Coronary artery (tissue), 2 donors: ENCODE data around the gene TPPP.
A peak's percentile ranks its signal among the peaks of the same experiment; 100 is the strongest.

Experiments
- DNase-seq: peaks from one replicate; pipeline ENCODE4 v3.0.0-alpha.2; 2017; ENCODE audit warnings: low spot score
- H3K27ac ChIP-seq, 2 donors: fragments of 200-600 bp; sonication (generic); one replicate each; pipeline ENCODE4 v1.5.1; 2016 to 2019
- H3K4me3 ChIP-seq: fragments of 200-600 bp; sonication (generic); 2 replicates; pipeline ENCODE4 v1.5.1; 2016; ENCODE audit warnings: mild to moderate bottlenecking, moderate library complexity
- TF ChIP-seq, protein P1 (sequence below): fragments of 200-600 bp; sonication (generic); IDR thresholded peaks from one replicate; pipeline ENCODE4 v1.5.1; 2019; ENCODE audit warnings: antibody characterized with exemption

TPPP gene

DNA sequence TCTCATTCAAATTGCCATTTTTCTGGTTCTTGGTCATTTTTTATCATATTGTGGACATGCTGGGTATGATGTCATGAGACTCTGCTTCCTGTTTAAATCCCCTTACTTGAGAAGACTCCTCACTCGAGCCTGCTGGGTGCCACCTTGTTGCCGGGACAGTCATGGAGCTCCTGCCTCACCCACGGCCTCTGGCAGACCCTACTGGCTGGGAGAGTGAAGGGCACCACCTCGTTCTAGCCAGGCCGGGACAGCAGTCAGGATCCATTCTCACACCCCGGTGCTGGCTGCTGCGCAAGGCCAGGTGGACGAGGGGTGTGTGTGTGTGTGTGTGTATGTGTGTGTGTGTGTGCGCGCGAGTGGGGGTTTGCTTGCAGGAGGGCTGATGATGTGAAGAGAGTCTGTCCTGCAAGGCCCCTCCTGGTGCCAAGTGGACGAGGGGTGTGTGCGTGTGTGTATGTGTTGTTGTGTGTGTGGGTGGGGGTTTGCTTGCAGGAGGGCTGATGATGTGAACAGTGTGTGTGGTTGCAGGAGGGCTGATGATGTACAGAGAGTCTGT lies 76.6 kb downstream of the TPPP start:
- DNase-seq = peak; percentile 46
- TF ChIP-seq, protein P1, sequence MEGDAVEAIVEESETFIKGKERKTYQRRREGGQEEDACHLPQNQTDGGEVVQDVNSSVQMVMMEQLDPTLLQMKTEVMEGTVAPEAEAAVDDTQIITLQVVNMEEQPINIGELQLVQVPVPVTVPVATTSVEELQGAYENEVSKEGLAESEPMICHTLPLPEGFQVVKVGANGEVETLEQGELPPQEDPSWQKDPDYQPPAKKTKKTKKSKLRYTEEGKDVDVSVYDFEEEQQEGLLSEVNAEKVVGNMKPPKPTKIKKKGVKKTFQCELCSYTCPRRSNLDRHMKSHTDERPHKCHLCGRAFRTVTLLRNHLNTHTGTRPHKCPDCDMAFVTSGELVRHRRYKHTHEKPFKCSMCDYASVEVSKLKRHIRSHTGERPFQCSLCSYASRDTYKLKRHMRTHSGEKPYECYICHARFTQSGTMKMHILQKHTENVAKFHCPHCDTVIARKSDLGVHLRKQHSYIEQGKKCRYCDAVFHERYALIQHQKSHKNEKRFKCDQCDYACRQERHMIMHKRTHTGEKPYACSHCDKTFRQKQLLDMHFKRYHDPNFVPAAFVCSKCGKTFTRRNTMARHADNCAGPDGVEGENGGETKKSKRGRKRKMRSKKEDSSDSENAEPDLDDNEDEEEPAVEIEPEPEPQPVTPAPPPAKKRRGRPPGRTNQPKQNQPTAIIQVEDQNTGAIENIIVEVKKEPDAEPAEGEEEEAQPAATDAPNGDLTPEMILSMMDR = no peak

DNA sequence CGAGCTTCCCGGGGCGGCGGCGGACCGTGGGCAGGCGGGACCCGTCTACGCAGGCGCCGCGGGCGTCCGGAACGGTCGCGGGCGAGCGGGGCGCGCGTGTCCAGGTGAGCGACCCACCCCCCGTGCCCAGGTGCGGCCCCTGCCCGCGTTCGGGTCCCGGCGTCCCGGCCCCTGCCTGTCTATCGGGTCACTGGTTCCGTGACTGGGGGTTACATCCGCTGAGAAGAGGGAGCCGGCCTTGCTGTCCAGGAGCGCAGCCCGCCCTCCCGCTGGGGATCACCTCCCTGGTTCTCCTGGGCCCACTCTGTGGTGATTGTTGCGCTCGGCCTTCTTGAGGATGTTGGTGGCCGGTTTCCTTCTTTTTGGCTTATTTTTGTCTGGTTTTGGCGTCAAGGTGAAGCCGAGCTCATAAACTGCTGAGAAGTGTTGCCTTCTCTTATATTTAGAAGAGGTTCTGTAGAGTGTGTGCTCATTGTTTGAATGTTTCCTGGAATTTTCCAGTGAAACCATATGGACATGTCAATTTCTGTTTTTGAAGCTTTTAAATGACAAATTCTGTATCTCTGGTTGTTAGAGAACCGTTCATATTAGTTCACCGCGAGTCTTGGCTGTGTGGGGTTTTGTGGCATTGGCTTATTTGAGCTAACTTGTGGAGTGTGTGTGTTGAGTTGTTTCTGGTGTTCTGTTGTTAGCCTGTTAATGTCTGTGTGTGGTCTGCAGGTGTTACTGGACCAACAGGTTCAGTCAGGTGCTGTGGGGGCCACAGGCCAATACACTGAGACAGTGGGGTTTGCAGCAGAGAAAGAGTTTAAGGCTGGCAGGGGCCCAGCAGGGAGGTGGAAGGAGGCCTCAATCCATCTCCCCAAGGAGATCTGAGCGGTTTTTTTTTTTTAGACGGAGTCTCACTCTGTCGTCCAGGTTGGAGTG lies 80.4 kb downstream of the TPPP start:
- Histone ChIP-seq H3K4me3 (peak overlapping the region; percentile 85), H3K27ac (peak overlapping the region in 1 of 2 donors; percentile 60)
- peak; percentile 73 for DNase-seq
- TF ChIP-seq, protein P1 = no peak

More for the DNA sequence above, 76.6 kb downstream of the TPPP start:
- Histone ChIP-seq H3K27ac (no peak overlapping the region), H3K4me3 (no peak overlapping the region)

DNA sequence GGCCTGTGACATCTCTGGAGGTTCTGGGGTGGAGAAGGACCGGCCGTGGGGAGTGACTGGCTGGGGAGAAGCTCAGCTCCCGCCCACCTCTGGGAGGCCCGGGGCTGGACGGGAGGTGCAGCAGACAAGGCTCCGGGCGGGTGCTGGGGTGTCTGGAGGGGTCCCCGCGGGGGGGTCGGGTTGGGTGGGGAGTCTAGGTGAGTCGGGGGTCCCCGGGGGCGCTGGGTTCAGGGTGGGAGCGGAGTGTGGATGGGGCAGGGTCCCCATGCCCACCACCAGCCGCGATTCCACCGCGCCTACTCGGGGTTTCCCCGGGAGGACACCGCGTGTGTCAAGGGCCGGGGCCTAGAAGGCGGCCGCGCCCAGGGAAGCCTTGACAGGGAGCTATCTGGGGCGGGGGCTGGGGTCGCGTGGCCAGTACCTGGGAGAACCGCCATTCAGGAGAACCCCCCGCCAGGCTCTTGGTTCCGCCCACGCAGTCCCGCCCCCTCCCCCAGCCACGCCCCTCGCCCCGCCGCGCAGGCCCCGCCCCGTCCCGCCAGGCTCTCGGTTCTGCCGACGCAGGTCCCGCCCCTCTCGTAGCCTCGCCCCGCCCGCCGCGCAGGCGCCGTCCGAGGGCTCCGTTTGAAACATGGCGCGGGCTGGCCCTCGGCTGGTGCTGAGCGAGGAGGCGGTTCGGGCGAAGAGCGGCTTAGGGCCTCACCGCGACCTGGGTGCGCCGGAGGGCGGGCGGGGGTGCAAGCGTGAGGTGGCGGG lies 81.2 kb downstream of the TPPP start, which contains the start of gene CEP72:
Gene CEP72 (plus strand): TSS at position 610 of the 756 bp plus-strand sequence. CDS start 22 bp downstream, at position 632.
- TF ChIP-seq, protein P1 = no peak
- peak; percentile 87 for DNase-seq
- peak within 1 kb of the TSS; percentile 85 for H3K4me3 ChIP-seq
- H3K27ac ChIP-seq = peak within 1 kb of the TSS in 1 of 2 donors; percentile 60

DNA sequence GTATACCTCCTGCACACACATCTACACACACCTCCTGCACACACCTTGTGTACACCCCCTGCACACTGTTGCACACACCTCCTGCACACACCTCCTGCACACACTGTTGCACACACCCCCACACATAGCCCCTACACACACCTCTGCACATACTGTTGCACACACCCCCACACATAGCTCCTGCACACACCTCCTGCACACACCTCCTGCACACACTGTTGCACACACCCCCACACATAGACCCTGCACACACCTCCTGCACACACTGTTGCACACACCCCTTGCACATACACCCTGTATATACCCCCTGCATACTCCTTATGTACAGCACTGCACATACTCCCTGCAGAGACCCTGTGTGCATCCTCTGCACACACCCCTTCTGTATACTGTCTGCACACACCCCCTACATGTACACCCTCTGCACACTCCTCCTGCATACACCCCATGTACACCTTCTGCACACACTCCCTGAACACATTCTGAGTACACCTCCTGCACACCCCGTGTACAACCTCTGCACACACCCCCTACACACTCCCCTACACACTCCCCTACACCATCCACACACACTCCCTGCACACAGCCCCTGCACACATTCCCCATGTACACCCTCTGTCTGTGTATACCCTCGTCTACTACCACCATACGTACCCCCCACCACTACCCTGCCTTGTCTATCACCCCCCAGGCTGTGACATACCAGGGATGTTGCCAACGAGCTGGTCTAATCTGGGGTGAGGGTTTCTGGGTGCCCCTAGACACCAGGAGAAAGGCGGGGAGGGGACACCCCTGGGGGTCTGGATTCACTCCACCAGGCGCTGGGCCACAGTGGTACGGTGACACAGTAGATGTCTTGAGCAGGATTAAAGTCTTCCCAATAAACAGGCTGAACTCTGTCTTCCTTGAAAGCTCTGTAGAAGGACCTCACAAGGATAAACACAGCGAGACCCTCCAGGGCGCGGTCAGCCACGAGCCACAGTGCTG lies 82.1 kb downstream of the TPPP start:
- H3K4me3 ChIP-seq = peak overlapping the region; percentile 85
- peak overlapping the region in 1 of 2 donors; percentile 60 for H3K27ac ChIP-seq
- peak; percentile 63 for DNase-seq
- TF ChIP-seq, protein P1 = no peak

DNA sequence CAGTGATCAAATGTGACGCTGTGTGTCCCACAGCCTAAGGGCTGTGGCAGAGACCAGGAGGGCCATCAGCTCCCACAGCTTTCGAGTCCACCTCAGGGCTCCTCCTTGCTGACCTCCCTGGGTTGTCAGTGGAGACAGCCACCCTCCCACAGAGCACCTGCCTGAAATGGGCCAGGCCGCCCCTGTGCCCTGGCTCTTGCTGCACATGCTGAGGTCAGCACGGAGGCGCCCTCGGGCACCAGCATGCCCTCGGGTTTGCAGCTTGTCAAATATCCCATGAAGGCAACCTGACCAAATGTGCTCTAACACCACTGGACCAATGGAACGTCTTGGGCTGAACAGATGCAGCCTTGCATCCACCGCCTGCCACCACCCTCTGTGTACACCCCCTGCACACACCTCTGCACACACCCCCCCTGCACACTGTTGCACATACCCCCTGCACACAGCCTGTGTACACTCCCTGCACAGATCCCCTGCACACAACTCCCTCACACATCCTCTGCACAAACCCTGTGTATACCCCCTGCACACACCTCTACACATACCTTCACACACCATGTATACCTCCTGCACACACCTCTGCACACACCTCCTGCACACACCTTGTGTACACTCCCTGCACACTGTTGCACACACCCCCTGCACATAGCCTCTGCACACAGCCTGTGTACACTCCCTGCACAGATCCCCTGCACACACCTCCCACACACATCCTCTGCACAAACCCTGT lies 83.0 kb downstream of the TPPP start:
- Histone ChIP-seq H3K4me3 (no peak overlapping the region), H3K27ac (no peak overlapping the region)
- peak; percentile 58 for DNase-seq
- TF ChIP-seq, protein P1 = no peak
